ENCODE measurements around the gene EFHC1. TPM values are rescaled to one million over a fixed set of nuclear protein-coding genes. Genes with fewer than 3 reads are reported as not detected.

EFHC1 gene
- polyA plus RNA-seq, 4 donors, result 10.4 to 23.8 (median 19.7) TPM

- FAIRE-seq, result no peak
- Histone ChIP-seq H3K27ac (ENCODE audit: low read depth in 1 of 3, low read length in 2 of 3) (no peak overlapping the region), H3K27me3 (ENCODE audit: control insufficient read depth in 3 of 3, insufficient read depth in 3 of 3, low read length in 3 of 3) (no peaks in the 10 kb centered on the region), H3K4me1 (ENCODE audit: control insufficient read depth in 3 of 3, insufficient read depth in 2 of 3, low read depth in 1 of 3, low read length in 2 of 3) (peaks cover 0 to 15% (median 12%) of the 10 kb centered on the region in 3 donors), H3K36me3 (ENCODE audit: control insufficient read depth in 3 of 3, insufficient read depth in 2 of 3, low read depth in 1 of 3, low read length in 3 of 3) (peaks cover 0 to 22% (median 0%) of the 10 kb centered on the region in 3 donors), H3K4me3 (ENCODE audit: low read depth in 1 of 3, low read length in 3 of 3) (no peak overlapping the region), H3K9me3 (ENCODE audit: control insufficient read depth in 2 of 2, insufficient read depth in 1 of 2, low read depth in 1 of 2, low read length in 1 of 2) (no peaks in the 10 kb centered on the region)
- 79 to 85% (median 80%) methylated on average over 3 of the region's 3 CpGs for WGBS, 3 donors
- DNase-seq, result no peak
Observed at GRCh38 chr6:52540286-52540902, 120.3 kb downstream of the EFHC1 start.

GRCh38 chr6:52541135-52541534 is 121.0 kb downstream of the EFHC1 start:
- FAIRE-seq, result no peak
- H3K4me1 ChIP-seq (ENCODE audit: control insufficient read depth in 3 of 3, insufficient read depth in 2 of 3, low read depth in 1 of 3, low read length in 2 of 3), result peaks cover 0 to 16% (median 15%) of the 10 kb centered on the region in 3 donors
- H3K27ac ChIP-seq (ENCODE audit: low read depth in 1 of 3, low read length in 2 of 3), result no peak overlapping the region

GRCh38 chr6:52543262-52543661 is 123.1 kb downstream of the EFHC1 start:
- H3K27ac ChIP-seq (ENCODE audit: low read depth in 1 of 3, low read length in 2 of 3), result no peak overlapping the region

More at GRCh38 chr6:52541135-52541534, 121.0 kb downstream of the EFHC1 start:
- no peaks in the 10 kb centered on the region for H3K9me3 ChIP-seq (ENCODE audit: control insufficient read depth in 2 of 2, insufficient read depth in 1 of 2, low read depth in 1 of 2, low read length in 1 of 2)
- H3K4me3 ChIP-seq (ENCODE audit: low read depth in 1 of 3, low read length in 3 of 3), result no peak overlapping the region
- peaks cover 0 to 27% (median 0%) of the 10 kb centered on the region in 3 donors for H3K36me3 ChIP-seq (ENCODE audit: control insufficient read depth in 3 of 3, insufficient read depth in 2 of 3, low read depth in 1 of 3, low read length in 3 of 3)
- DNase-seq, result no peak
- H3K27me3 ChIP-seq (ENCODE audit: control insufficient read depth in 3 of 3, insufficient read depth in 3 of 3, low read length in 3 of 3), result no peaks in the 10 kb centered on the region
- WGBS, 3 donors, result 88 to 90% (median 89%) methylated on average over 6 of the region's 6 CpGs

GRCh38 chr6:52543729-52544601 is 123.8 kb downstream of the EFHC1 start:
- Histone ChIP-seq H3K9me3 (ENCODE audit: control insufficient read depth in 2 of 2, insufficient read depth in 1 of 2, low read depth in 1 of 2, low read length in 1 of 2) (no peaks in the 10 kb centered on the region), H3K36me3 (ENCODE audit: control insufficient read depth in 3 of 3, insufficient read depth in 2 of 3, low read depth in 1 of 3, low read length in 3 of 3) (peaks cover 0 to 19% (median 0%) of the 10 kb centered on the region in 3 donors), H3K4me1 (ENCODE audit: control insufficient read depth in 3 of 3, insufficient read depth in 2 of 3, low read depth in 1 of 3, low read length in 2 of 3) (peaks cover 10 to 37% (median 12%) of the 10 kb centered on the region in 3 donors), H3K27ac (ENCODE audit: low read depth in 1 of 3, low read length in 2 of 3) (peak overlapping the region in 1 of 3 donors; percentile 1), H3K27me3 (ENCODE audit: control insufficient read depth in 3 of 3, insufficient read depth in 3 of 3, low read length in 3 of 3) (no peaks in the 10 kb centered on the region), H3K4me3 (ENCODE audit: low read depth in 1 of 3, low read length in 3 of 3) (no peak overlapping the region)
- 84 to 95% (median 91%) methylated on average over 10 of the region's 10 CpGs for WGBS, 3 donors
- DNase-seq (no peak), FAIRE-seq (no peak)

More at GRCh38 chr6:52543262-52543661, 123.1 kb downstream of the EFHC1 start:
- DNase-seq, result no peak
- H3K9me3 ChIP-seq (ENCODE audit: control insufficient read depth in 2 of 2, insufficient read depth in 1 of 2, low read depth in 1 of 2, low read length in 1 of 2), result no peaks in the 10 kb centered on the region
- no peak overlapping the region for H3K4me3 ChIP-seq (ENCODE audit: low read depth in 1 of 3, low read length in 3 of 3)
- peaks cover 3 to 31% (median 13%) of the 10 kb centered on the region in 3 donors for H3K4me1 ChIP-seq (ENCODE audit: control insufficient read depth in 3 of 3, insufficient read depth in 2 of 3, low read depth in 1 of 3, low read length in 2 of 3)
- no peaks in the 10 kb centered on the region for H3K27me3 ChIP-seq (ENCODE audit: control insufficient read depth in 3 of 3, insufficient read depth in 3 of 3, low read length in 3 of 3)
- FAIRE-seq, result no peak
- peaks cover 0 to 19% (median 0%) of the 10 kb centered on the region in 3 donors for H3K36me3 ChIP-seq (ENCODE audit: control insufficient read depth in 3 of 3, insufficient read depth in 2 of 3, low read depth in 1 of 3, low read length in 3 of 3)
- WGBS, 3 donors, result 88 to 97% (median 90%) methylated on average over 1 of the region's 1 CpG

GRCh38 chr6:52544602-52545405 is 124.7 kb downstream of the EFHC1 start:
- 84 to 88% (median 84%) methylated on average over 9 of the region's 9 CpGs for WGBS, 3 donors
- Histone ChIP-seq H3K4me3 (ENCODE audit: low read depth in 1 of 3, low read length in 3 of 3) (no peak overlapping the region), H3K9me3 (ENCODE audit: control insufficient read depth in 2 of 2, insufficient read depth in 1 of 2, low read depth in 1 of 2, low read length in 1 of 2) (no peaks in the 10 kb centered on the region), H3K4me1 (ENCODE audit: control insufficient read depth in 3 of 3, insufficient read depth in 2 of 3, low read depth in 1 of 3, low read length in 2 of 3) (peaks cover 14 to 41% (median 14%) of the 10 kb centered on the region in 3 donors), H3K36me3 (ENCODE audit: control insufficient read depth in 3 of 3, insufficient read depth in 2 of 3, low read depth in 1 of 3, low read length in 3 of 3) (peaks cover 0 to 18% (median 0%) of the 10 kb centered on the region in 3 donors), H3K27ac (ENCODE audit: low read depth in 1 of 3, low read length in 2 of 3) (peak overlapping the region in 1 of 3 donors; percentile 28), H3K27me3 (ENCODE audit: control insufficient read depth in 3 of 3, insufficient read depth in 3 of 3, low read length in 3 of 3) (no peaks in the 10 kb centered on the region)
- DNase-seq (no peak), FAIRE-seq (no peak)

GRCh38 chr6:52545406-52546119 is 125.4 kb downstream of the EFHC1 start:
- H3K27ac ChIP-seq (ENCODE audit: low read depth in 1 of 3, low read length in 2 of 3), result peak overlapping the region in 1 of 3 donors; percentile 28
- FAIRE-seq (no peak), DNase-seq (no peak)
- H3K4me1 ChIP-seq (ENCODE audit: control insufficient read depth in 3 of 3, insufficient read depth in 2 of 3, low read depth in 1 of 3, low read length in 2 of 3), result peaks cover 15 to 48% (median 19%) of the 10 kb centered on the region in 3 donors
- H3K9me3 ChIP-seq (ENCODE audit: control insufficient read depth in 2 of 2, insufficient read depth in 1 of 2, low read depth in 1 of 2, low read length in 1 of 2), result no peaks in the 10 kb centered on the region
- no peak overlapping the region for H3K4me3 ChIP-seq (ENCODE audit: low read depth in 1 of 3, low read length in 3 of 3)
- H3K27me3 ChIP-seq (ENCODE audit: control insufficient read depth in 3 of 3, insufficient read depth in 3 of 3, low read length in 3 of 3), result no peaks in the 10 kb centered on the region
- peaks cover 0 to 18% (median 0%) of the 10 kb centered on the region in 3 donors for H3K36me3 ChIP-seq (ENCODE audit: control insufficient read depth in 3 of 3, insufficient read depth in 2 of 3, low read depth in 1 of 3, low read length in 3 of 3)
- WGBS, 3 donors, result 88 to 92% (median 89%) methylated on average over 6 of the region's 6 CpGs

- no peak overlapping the region for H3K4me3 ChIP-seq (ENCODE audit: low read depth in 1 of 3, low read length in 3 of 3)
- WGBS, 3 donors, result 89 to 93% (median 89%) methylated on average over 1 of the region's 1 CpG
- no peaks in the 10 kb centered on the region for H3K9me3 ChIP-seq (ENCODE audit: control insufficient read depth in 2 of 2, insufficient read depth in 1 of 2, low read depth in 1 of 2, low read length in 1 of 2)
- H3K27me3 ChIP-seq (ENCODE audit: control insufficient read depth in 3 of 3, insufficient read depth in 3 of 3, low read length in 3 of 3), result no peaks in the 10 kb centered on the region
- H3K36me3 ChIP-seq (ENCODE audit: control insufficient read depth in 3 of 3, insufficient read depth in 2 of 3, low read depth in 1 of 3, low read length in 3 of 3), result peaks cover 0 to 18% (median 0%) of the 10 kb centered on the region in 3 donors
- no peak overlapping the region for H3K27ac ChIP-seq (ENCODE audit: low read depth in 1 of 3, low read length in 2 of 3)
- peaks cover 18 to 54% (median 25%) of the 10 kb centered on the region in 3 donors for H3K4me1 ChIP-seq (ENCODE audit: control insufficient read depth in 3 of 3, insufficient read depth in 2 of 3, low read depth in 1 of 3, low read length in 2 of 3)
- FAIRE-seq (no peak), DNase-seq (no peak)
Observed at GRCh38 chr6:52546192-52546591, 126.0 kb downstream of the EFHC1 start.
